Peyer's patch (tissue), 4 donors: ENCODE data around the gene INTS13. TPM values are rescaled to one million over a fixed set of nuclear protein-coding genes. Genes with fewer than 3 reads are reported as not detected.

ENCODE experiments used
- DNase-seq, 3 donors: peaks; one replicate each; pipeline ENCODE4 v3.0.0-alpha.2; 2017 to 2019
- H3K27ac ChIP-seq, 4 donors: fragments of 200-600 bp; sonication (generic); one replicate each; pipeline ENCODE4 v1.5.1; 2016 to 2019
- H3K27me3 ChIP-seq, 2 donors: fragments of 200-600 bp; sonication (generic); one replicate each; pipeline ENCODE4 v1.5.1; 2019
- H3K36me3 ChIP-seq, 3 donors: fragments of 200-600 bp; sonication (generic); one replicate each; pipeline ENCODE4 v1.5.1; 2016 to 2019
- H3K4me1 ChIP-seq, 4 donors: fragments of 200-600 bp; sonication (generic); one replicate each; pipeline ENCODE4 v1.5.1; 2016 to 2019
- H3K4me3 ChIP-seq, 4 donors: fragments of 200-600 bp; sonication (generic); 1 replicate in 3 of 4; 2 replicates in 1 of 4; pipeline ENCODE4 v1.5.1; 2016 to 2019; ENCODE audit warnings: mild to moderate bottlenecking in 1 of 4
- H3K9me3 ChIP-seq, 4 donors: fragments of 200-600 bp; sonication (generic); one replicate each; pipeline ENCODE4 v1.5.1; 2016 to 2019; ENCODE audit warnings: mild to moderate bottlenecking in 1 of 4
- CTCF ChIP-seq, 6 experiments: fragments of 450-650 bp in 4 of 6; fragments of 200-600 bp in 2 of 6; sonication (generic) in 1 of 6; IDR thresholded peaks; one replicate each; pipeline ENCODE4 v1.5.1; 2017 to 2019; ENCODE audit warnings: antibody characterized with exemption in 6 of 6, mild to moderate bottlenecking in 3 of 6, moderate library complexity in 1 of 6
- POLR2A ChIP-seq, 2 donors: fragments of 450-650 bp; IDR thresholded peaks; one replicate each; pipeline ENCODE4 v1.5.1; 2017; ENCODE audit warnings: antibody characterized with exemption in 2 of 2, mild to moderate bottlenecking in 2 of 2, moderate library complexity in 2 of 2
- total RNA-seq, 4 donors: library from RNA; depleted of rRNA; stranded (reverse); fragments of >200 nt; gene quantifications; one replicate each; pipeline ENCODE4 v1.1.0, GENCODE V29; 2016

INTS13 gene
- total RNA-seq, 4 donors from 2014 or later, result 4.3 to 22.3 (median 11.9) TPM

- Histone ChIP-seq H3K27ac (no peak overlapping the region), H3K4me3 (no peak overlapping the region), H3K36me3 (peaks cover 0 to 22% (median 0%) of the 10 kb centered on the region in 3 donors), H3K4me1 (peaks cover 0 to 4% (median 0%) of the 10 kb centered on the region in 4 donors), H3K9me3 (no peaks in the 10 kb centered on the region), H3K27me3 (no peaks in the 10 kb centered on the region)
- DNase-seq, result no peak
- TF ChIP-seq CTCF (IDR thresholded peaks at IDR 0.05) (no peak), POLR2A (IDR thresholded peaks at IDR 0.05) (no peak)
These were observed 16.2 kb upstream of the INTS13 start for GRCh38 chr12:26954027-26954426.

GRCh38 chr12:26953447-26953846 is 15.7 kb upstream of the INTS13 start:
- no peak for DNase-seq
- Histone ChIP-seq H3K36me3 (peaks cover 0 to 19% (median 0%) of the 10 kb centered on the region in 3 donors), H3K9me3 (no peaks in the 10 kb centered on the region), H3K4me3 (no peak overlapping the region), H3K4me1 (peaks cover 0 to 4% (median 0%) of the 10 kb centered on the region in 4 donors), H3K27me3 (no peaks in the 10 kb centered on the region), H3K27ac (no peak overlapping the region)
- TF ChIP-seq CTCF (IDR thresholded peaks at IDR 0.05) (no peak), POLR2A (IDR thresholded peaks at IDR 0.05) (no peak)

GRCh38 chr12:26948309-26948708 is 10.5 kb upstream of the INTS13 start:
- Histone ChIP-seq H3K27me3 (no peaks in the 10 kb centered on the region), H3K36me3 (no peaks in the 10 kb centered on the region), H3K27ac (no peak overlapping the region), H3K9me3 (no peaks in the 10 kb centered on the region), H3K4me3 (no peak overlapping the region), H3K4me1 (peaks cover 0 to 7% (median 0%) of the 10 kb centered on the region in 4 donors)
- TF ChIP-seq CTCF (IDR thresholded peaks at IDR 0.05), result no peak
- TF ChIP-seq POLR2A (IDR thresholded peaks at IDR 0.05), result no peak
- no peak for DNase-seq

GRCh38 chr12:26941215-26941594 is 3.4 kb upstream of the INTS13 start:
- DNase-seq, result no peak
- H3K4me3 ChIP-seq, result no peak overlapping the region
- no peaks in the 10 kb centered on the region for H3K36me3 ChIP-seq
- TF ChIP-seq POLR2A (IDR thresholded peaks at IDR 0.05) (no peak), CTCF (IDR thresholded peaks at IDR 0.05) (no peak)
- H3K27me3 ChIP-seq, result no peaks in the 10 kb centered on the region
- H3K4me1 ChIP-seq, result peaks cover 0 to 36% (median 5%) of the 10 kb centered on the region in 4 donors
- peak overlapping the region in 2 of 4 donors; percentile 3 to 53 for H3K27ac ChIP-seq
- H3K9me3 ChIP-seq, result no peaks in the 10 kb centered on the region

- Histone ChIP-seq H3K4me3 (no peak overlapping the region), H3K4me1 (peaks cover 0 to 42% (median 5%) of the 10 kb centered on the region in 4 donors), H3K27ac (peak overlapping the region in 2 of 4 donors; percentile 3 to 53), H3K36me3 (no peaks in the 10 kb centered on the region), H3K9me3 (no peaks in the 10 kb centered on the region), H3K27me3 (no peaks in the 10 kb centered on the region)
- TF ChIP-seq CTCF (IDR thresholded peaks at IDR 0.05), result no peak
- TF ChIP-seq POLR2A (IDR thresholded peaks at IDR 0.05), result no peak
- DNase-seq, result no peak
These were observed 2.9 kb upstream of the INTS13 start for GRCh38 chr12:26940516-26941214.
